H1 (cell line): ENCODE data around the gene IFIT1.

Experiments
- BACH1 ChIP-seq: IDR thresholded peaks from 2 replicates; pipeline ENCODE4 v1.6.1; 2012; ENCODE audit warnings: low read length, improper control_type of control experiment
- BRCA1 ChIP-seq: IDR thresholded peaks from 2 replicates; pipeline ENCODE4 v1.6.1; 2012; ENCODE audit warnings: low read depth, low read length, improper control_type of control experiment
- CEBPB ChIP-seq: IDR thresholded peaks from 2 replicates; pipeline ENCODE4 v1.6.1; 2012; ENCODE audit warnings: low read depth, low read length
- CTCF ChIP-seq, 3 experiments: IDR thresholded peaks; 1 replicate in 2 of 3; 2 replicates in 1 of 3; pipeline versions ENCODE4 v1.5.1 to v1.6.1; 2011; ENCODE audit warnings: low read length in 3 of 3, mild to moderate bottlenecking in 3 of 3, inconsistent platforms in 2 of 3, low read depth in 1 of 3, moderate library complexity in 1 of 3; ENCODE audit not compliant: insufficient read depth in 1 of 3; ENCODE audit errors: control extremely low read depth in 1 of 3
- EP300 ChIP-seq, 2 experiments: IDR thresholded peaks; 1 replicate in 1 of 2; 2 replicates in 1 of 2; pipeline ENCODE4 v1.6.1; 2011 to 2012; ENCODE audit warnings: low read depth in 2 of 2, low read length in 2 of 2, mild to moderate bottlenecking in 2 of 2, borderline replicate concordance in 1 of 2, inconsistent platforms in 1 of 2, moderate library complexity in 1 of 2
- EZH2 ChIP-seq: fragments of 200-600 bp; sonication (generic); IDR thresholded peaks from 2 replicates; pipeline ENCODE4 v1.7.1; 2012; ENCODE audit warnings: low read depth, mild to moderate bottlenecking, moderate library complexity, low read length, inconsistent platforms; ENCODE audit not compliant: severe bottlenecking
- MAFK ChIP-seq: IDR thresholded peaks from 2 replicates; pipeline ENCODE4 v1.6.1; 2012; ENCODE audit warnings: low read depth, mild to moderate bottlenecking, improper control_type of control experiment, low read length
- POLR2A ChIP-seq, 2 experiments: IDR thresholded peaks; 1 replicate in 1 of 2; 2 replicates in 1 of 2; pipeline ENCODE4 v1.6.1; 2011; ENCODE audit warnings: low read depth in 2 of 2, low read length in 2 of 2, mild to moderate bottlenecking in 2 of 2; ENCODE audit errors: control extremely low read depth in 1 of 2
- POLR2AphosphoS5 ChIP-seq: IDR thresholded peaks from 2 replicates; pipeline ENCODE4 v1.6.1; 2011; ENCODE audit warnings: low read depth, low read length
- RFX5 ChIP-seq: IDR thresholded peaks from 2 replicates; pipeline ENCODE4 v1.6.1; 2011; ENCODE audit warnings: low read depth, low read length, improper control_type of control experiment, borderline replicate concordance
- TAF1 ChIP-seq: IDR thresholded peaks from 2 replicates; pipeline ENCODE4 v1.6.1; 2011; ENCODE audit warnings: mild to moderate bottlenecking, low read depth, low read length
- TAF7 ChIP-seq: optimal IDR thresholded peaks from 2 replicates; pipeline ENCODE3; 2011; ENCODE audit warnings: low read depth, mild to moderate bottlenecking, inconsistent platforms, low read length, moderate library complexity, borderline replicate concordance
- TBP ChIP-seq: IDR thresholded peaks from 2 replicates; pipeline ENCODE4 v1.6.1; 2011; ENCODE audit warnings: low read depth, low read length, improper control_type of control experiment
- ZNF274 ChIP-seq: IDR thresholded peaks from 2 replicates; pipeline ENCODE4 v1.7.0; 2012; ENCODE audit warnings: low read length, borderline replicate concordance; ENCODE audit errors: extremely low read depth

GRCh38 chr10:89440226-89441009, 48.0 kb downstream of the IFIT1 start:
- TF ChIP-seq POLR2AphosphoS5 (no peak), CTCF (IDR thresholded peaks at IDR 0.05; ENCODE audit: control extremely low read depth in 1 of 3, insufficient read depth in 1 of 3, low read depth in 1 of 3, low read length in 3 of 3) (no peak), MAFK (no peak), POLR2A (IDR thresholded peaks at IDR 0.05; ENCODE audit: control extremely low read depth in 1 of 2, low read depth in 2 of 2, low read length in 2 of 2) (no peak), BRCA1 (no peak), TBP (no peak), EZH2 (no peak), EP300 (IDR thresholded peaks at IDR 0.05; ENCODE audit: borderline replicate concordance in 1 of 2, low read depth in 2 of 2, low read length in 2 of 2) (no peak), BACH1 (no peak), ZNF274 (no peak), CEBPB (no peak), RFX5 (no peak), TAF7 (no peak), TAF1 (no peak)
